Epithelial cell of proximal tubule (primary cell): ENCODE results near the gene CALCR. TPM values are rescaled to one million over a fixed set of nuclear protein-coding genes. Genes with fewer than 3 reads are reported as not detected.
A peak's percentile ranks its signal among the peaks of the same experiment; 100 is the strongest.

ENCODE experiments used
- DNase-seq: peaks from one replicate; pipeline ENCODE4 v3.0.0-alpha.2; 2011; ENCODE audit warnings: low read depth
- H3K4me3 ChIP-seq: 2 replicates; pipeline ENCODE4 v1.5.1; 2011; ENCODE audit warnings: low read depth, mild to moderate bottlenecking, low read length
- total RNA-seq: library from RNA; depleted of rRNA; stranded (reverse); fragments of >200 nt; gene quantifications from 2 replicates; pipeline ENCODE4 v1.2.3, GENCODE V29; 2015
- TF ChIP-seq, protein P1 (sequence below): conservative IDR thresholded peaks from 2 replicates; pipeline ENCODE4 v1.5.1; 2012; ENCODE audit warnings: low read depth, mild to moderate bottlenecking, low read length

Gene CALCR
- total RNA-seq, 1 donor from 2014 or later, result not detected

DNA sequence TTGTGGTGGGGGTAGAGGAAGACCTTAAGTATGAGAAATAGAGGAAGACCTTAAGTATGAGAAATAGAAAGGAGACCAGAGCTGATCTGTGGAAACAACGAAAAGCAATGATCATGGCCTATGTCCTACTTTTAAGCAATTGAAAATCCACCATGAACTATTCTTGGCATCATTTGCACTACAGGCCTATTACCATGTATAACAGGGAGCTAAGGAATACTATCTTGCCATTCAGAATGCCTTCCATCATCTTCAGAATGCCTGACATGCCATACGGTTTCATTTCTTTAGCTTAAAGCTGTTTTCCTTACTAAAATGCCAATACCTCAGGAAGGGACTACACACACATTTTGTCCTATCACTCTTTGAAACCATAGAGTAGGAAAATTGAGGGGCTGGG, 127.0 kb downstream of the CALCR start:
- H3K4me3 ChIP-seq, result no peak overlapping the region
- TF ChIP-seq, protein P1, sequence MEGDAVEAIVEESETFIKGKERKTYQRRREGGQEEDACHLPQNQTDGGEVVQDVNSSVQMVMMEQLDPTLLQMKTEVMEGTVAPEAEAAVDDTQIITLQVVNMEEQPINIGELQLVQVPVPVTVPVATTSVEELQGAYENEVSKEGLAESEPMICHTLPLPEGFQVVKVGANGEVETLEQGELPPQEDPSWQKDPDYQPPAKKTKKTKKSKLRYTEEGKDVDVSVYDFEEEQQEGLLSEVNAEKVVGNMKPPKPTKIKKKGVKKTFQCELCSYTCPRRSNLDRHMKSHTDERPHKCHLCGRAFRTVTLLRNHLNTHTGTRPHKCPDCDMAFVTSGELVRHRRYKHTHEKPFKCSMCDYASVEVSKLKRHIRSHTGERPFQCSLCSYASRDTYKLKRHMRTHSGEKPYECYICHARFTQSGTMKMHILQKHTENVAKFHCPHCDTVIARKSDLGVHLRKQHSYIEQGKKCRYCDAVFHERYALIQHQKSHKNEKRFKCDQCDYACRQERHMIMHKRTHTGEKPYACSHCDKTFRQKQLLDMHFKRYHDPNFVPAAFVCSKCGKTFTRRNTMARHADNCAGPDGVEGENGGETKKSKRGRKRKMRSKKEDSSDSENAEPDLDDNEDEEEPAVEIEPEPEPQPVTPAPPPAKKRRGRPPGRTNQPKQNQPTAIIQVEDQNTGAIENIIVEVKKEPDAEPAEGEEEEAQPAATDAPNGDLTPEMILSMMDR, result no peak
- DNase-seq, result no peak

DNA sequence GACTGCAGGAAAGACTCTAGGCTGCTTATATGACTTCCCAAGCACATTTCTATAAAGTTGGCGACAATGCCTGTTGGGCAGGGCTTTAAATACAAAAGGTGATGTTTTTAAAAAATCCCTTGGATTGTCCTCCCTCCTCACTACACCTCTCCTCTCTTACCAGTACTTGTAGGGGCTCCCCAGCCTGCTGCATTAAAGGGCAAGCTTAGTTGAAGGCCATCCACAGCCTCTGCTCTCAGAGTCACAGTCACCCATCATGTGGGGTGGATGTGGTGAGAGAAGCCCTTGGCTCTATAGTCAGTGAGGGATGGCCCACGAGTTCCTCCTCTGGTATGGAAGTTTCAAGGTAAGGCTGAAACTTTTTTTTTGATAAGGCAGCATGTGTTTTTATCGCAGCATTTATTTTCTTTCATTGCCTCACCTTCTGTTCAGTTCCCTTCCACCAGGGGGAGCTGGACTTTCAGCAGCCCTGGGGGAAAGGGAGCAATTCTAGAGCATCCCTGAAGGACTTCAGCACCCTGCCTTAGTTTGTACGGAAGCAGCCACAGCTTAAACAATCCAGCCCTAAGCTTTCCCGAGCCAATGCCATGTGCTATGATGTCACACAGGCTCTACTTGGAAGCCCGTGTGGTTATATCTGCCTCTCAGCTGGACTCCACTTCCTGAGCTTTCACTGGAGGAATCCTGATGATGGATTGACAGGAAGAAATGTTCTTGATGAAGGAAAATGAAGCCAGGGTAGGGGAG, 131.9 kb downstream of the CALCR start:
- no peak overlapping the region for H3K4me3 ChIP-seq
- TF ChIP-seq, protein P1, result peak; percentile 84
- DNase-seq, result no peak

DNA sequence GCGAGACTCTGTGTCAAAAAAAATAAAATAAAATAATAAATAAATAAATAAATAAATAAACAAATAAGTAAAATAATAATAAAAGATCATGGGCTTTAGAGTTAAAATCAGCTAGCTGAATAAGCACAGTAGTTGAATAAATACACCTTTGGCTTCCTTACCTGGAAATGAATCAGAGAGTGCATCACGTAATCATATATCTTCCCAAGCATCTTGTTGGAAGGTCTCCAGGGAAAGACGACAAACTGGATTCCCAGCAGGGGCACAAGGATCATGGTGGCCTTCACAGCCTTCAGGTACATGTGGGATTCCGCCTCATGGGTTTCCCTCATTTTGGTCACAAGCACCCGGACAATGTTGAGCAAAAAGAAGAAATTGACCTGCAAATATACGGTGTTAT, 138.7 kb downstream of the CALCR start:
- H3K4me3 ChIP-seq, result no peak overlapping the region
- DNase-seq, result no peak
- TF ChIP-seq, protein P1, result no peak

DNA sequence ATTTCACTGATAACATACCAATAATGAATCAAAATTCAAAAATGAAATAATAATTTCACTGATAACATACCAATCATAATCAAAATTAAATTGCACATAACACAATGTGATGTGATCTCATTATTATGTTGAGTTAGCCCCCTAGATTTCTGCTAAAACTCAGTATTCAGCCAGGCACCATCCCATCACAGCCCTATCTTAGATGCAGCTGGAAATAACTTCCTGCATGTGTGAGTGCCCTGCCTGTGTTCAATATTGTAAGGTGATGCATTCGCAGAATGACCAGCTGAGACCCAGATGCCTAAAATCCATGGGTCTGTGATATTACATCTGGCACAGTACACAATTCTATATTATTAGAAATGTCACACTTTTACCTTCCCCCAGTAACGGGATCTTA, 142.4 kb downstream of the CALCR start:
- TF ChIP-seq, protein P1, result no peak
- H3K4me3 ChIP-seq, result no peak overlapping the region
- no peak for DNase-seq

DNA sequence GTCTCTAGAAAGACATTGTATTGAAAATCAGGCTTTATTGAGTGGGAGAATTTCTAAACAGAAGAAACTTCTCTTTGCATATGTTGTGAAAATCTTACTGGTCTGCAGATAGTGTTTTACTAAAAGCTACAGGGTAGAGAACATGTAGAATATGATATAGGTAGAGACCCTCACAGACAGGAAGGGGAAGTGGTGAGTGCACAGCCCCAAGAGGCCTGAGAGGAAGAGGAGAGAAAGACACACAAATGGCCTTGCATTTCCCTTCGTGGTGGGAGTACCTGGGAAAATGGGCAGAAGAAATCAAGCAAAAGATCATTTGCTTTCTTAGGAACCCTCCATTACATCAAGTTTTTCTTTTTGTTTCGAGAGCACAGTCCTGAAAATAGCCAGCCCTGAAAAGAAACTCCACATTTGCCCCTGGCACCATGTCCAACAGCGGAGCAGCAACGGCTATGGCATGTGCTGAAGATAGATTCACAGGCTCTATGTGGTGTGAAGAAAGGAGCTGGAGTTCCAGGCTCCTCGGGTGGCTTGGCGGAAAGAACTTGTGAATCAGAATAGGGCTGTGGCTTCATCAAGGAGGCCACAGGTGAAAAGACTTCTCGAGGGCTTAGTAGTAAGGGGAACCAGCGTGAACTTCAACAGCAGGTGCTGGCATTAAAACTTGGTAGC, 143.5 kb downstream of the CALCR start:
- TF ChIP-seq, protein P1, result no peak
- no peak overlapping the region for H3K4me3 ChIP-seq
- no peak for DNase-seq

DNA sequence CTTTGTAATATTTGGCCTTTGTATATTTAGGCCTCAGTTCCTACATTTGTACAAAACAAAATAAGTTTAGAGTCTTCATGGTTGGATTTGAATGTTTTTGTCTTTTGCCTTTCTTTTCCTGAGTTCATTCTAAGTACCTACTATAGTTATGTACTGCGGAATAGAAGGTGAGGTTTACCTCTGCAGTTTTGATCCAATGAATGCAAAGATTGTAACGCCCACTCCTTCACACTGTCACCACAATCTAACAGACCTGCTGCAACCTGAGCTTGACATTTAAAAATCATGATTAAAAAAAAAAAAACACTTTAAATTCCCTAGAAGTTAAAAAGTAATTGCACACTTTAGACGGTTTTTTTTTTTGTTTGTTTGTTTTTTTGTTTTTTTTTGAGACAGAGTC, 145.0 kb downstream of the CALCR start:
- H3K4me3 ChIP-seq, result no peak overlapping the region
- TF ChIP-seq, protein P1, result no peak
- DNase-seq, result no peak
